SK-N-SH (cell line): ENCODE results near the gene CDKAL1. TPM values are rescaled to one million over a fixed set of nuclear protein-coding genes. Genes with fewer than 3 reads are reported as not detected.

Experiments
- CTCF ChIA-PET: fragments of 300-600, 350-600 bp; formaldehyde crosslinking; extraction: SDS; loops from one replicate; lab custom pipeline; 2021; lab: Yijun Ruan, JAX
- POLR2A ChIA-PET: fragments of 350-600 bp; sonication (Branson Sonifier 250); formaldehyde crosslinking; extraction: SDS; loops from one replicate; lab custom pipeline; 2020; ENCODE audit warnings: antibody characterized with exemption, inconsistent platforms; lab: Yijun Ruan, JAX
- DNase-seq: peaks from one replicate; pipeline ENCODE4 v3.0.0; 2012
- H2AFZ ChIP-seq: fragments of 200-600 bp; sonication (generic); 2 replicates; pipeline ENCODE4 v1.8.1; 2016; ENCODE audit warnings: antibody characterized with exemption, mild to moderate bottlenecking, low read depth
- H3F3A ChIP-seq: fragments of 200-600 bp; sonication (generic); replicated peaks from 2 replicates; pipeline ENCODE3; 2016; ENCODE audit warnings: antibody characterized with exemption, mild to moderate bottlenecking; ENCODE audit not compliant: insufficient read depth
- H3K27ac ChIP-seq, 2 experiments: fragments of 200-500 bp in 1 of 2; fragments of 200-600 bp in 1 of 2; sonication (Bioruptor generic) in 1 of 2; sonication (generic), shearing (Covaris generic) in 1 of 2; 2 replicates each; pipeline versions ENCODE4 v1.5.1 to v1.6.1; 2014 to 2016; ENCODE audit warnings: low read depth in 2 of 2, inconsistent platforms in 1 of 2, low read length in 1 of 2, mild to moderate bottlenecking in 1 of 2, mixed read lengths in 1 of 2
- H3K27me3 ChIP-seq: fragments of 200-600 bp; sonication (generic), shearing (Covaris generic); 2 replicates; pipeline ENCODE4 v1.6.1; 2016; ENCODE audit warnings: mixed run types; ENCODE audit not compliant: insufficient read depth
- H3K36me3 ChIP-seq, 2 experiments: fragments of 200-500 bp in 1 of 2; fragments of 200-600 bp in 1 of 2; sonication (Bioruptor generic) in 1 of 2; sonication (generic) in 1 of 2; replicated peaks in 1 of 2; 2 replicates each; pipeline versions ENCODE3 to v1.5.1; 2014 to 2016; ENCODE audit warnings: low read length in 1 of 2, mild to moderate bottlenecking in 1 of 2; ENCODE audit not compliant: insufficient read depth in 2 of 2, control insufficient read depth in 1 of 2
- H3K4me1 ChIP-seq, 2 experiments: fragments of 200-500 bp in 1 of 2; fragments of 200-600 bp in 1 of 2; sonication (Bioruptor generic) in 1 of 2; sonication (generic), shearing (Covaris generic) in 1 of 2; 2 replicates each; pipeline versions ENCODE4 v1.5.1 to v1.6.1; 2014 to 2016; ENCODE audit warnings: low read depth in 1 of 2, low read length in 1 of 2, mixed run types in 1 of 2; ENCODE audit not compliant: insufficient read depth in 2 of 2, control insufficient read depth in 1 of 2
- H3K4me2 ChIP-seq: fragments of 200-600 bp; sonication (generic), shearing (Covaris generic); 2 replicates; pipeline ENCODE4 v1.6.1; 2017; ENCODE audit warnings: mixed run types
- H3K4me3 ChIP-seq, 2 experiments: fragments of 200-500 bp in 1 of 2; fragments of 200-600 bp in 1 of 2; sonication (Bioruptor generic) in 1 of 2; sonication (generic), shearing (Covaris generic) in 1 of 2; 2 replicates each; pipeline versions ENCODE4 v1.5.1 to v1.8.1; 2014 to 2016; ENCODE audit warnings: low read depth in 2 of 2, inconsistent platforms in 1 of 2, low read length in 1 of 2, mild to moderate bottlenecking in 1 of 2, mixed read lengths in 1 of 2, moderate library complexity in 1 of 2
- H3K79me2 ChIP-seq: fragments of 200-600 bp; sonication (generic); 2 replicates; pipeline ENCODE4 v1.8.1; 2017; ENCODE audit warnings: mild to moderate bottlenecking; ENCODE audit not compliant: insufficient read depth
- H3K9ac ChIP-seq: fragments of 200-600 bp; sonication (generic); 2 replicates; pipeline ENCODE4 v1.6.1; 2017; ENCODE audit warnings: mixed run types
- H3K9me2 ChIP-seq: fragments of 200-600 bp; sonication (generic); 2 replicates; pipeline ENCODE4 v1.6.1; 2017; ENCODE audit warnings: mixed run types
- H3K9me3 ChIP-seq: fragments of 200-600 bp; sonication (generic); 2 replicates; pipeline ENCODE4 v1.6.1; 2017; ENCODE audit warnings: mixed run types, mild to moderate bottlenecking, moderate library complexity
- H4K20me1 ChIP-seq: fragments of 200-600 bp; sonication (generic); 2 replicates; pipeline ENCODE4 v1.6.1; 2017; ENCODE audit warnings: mild to moderate bottlenecking, mixed run types; ENCODE audit not compliant: insufficient read depth
- CTCF ChIP-seq: fragments of 200-600 bp; sonication (generic); IDR thresholded peaks from 2 replicates; pipeline ENCODE4 v1.6.1; 2017; ENCODE audit warnings: antibody characterized with exemption, mild to moderate bottlenecking, moderate library complexity
- FOXM1 ChIP-seq: IDR thresholded peaks from 2 replicates; pipeline ENCODE4 v1.4.0; 2012; ENCODE audit warnings: low read depth, mild to moderate bottlenecking
- MEF2A ChIP-seq: IDR thresholded peaks from 2 replicates; pipeline ENCODE4 v1.4.0; 2012; ENCODE audit warnings: low read depth, borderline replicate concordance
- REST ChIP-seq: IDR thresholded peaks from 2 replicates; pipeline ENCODE4 v1.6.1; 2012; ENCODE audit warnings: mild to moderate bottlenecking, low read depth, low read length, moderate library complexity
- RXRA ChIP-seq: IDR thresholded peaks from 2 replicates; pipeline ENCODE4 v1.4.0; 2012; ENCODE audit warnings: low read depth, mild to moderate bottlenecking, borderline replicate concordance
- SIN3A ChIP-seq: IDR thresholded peaks from 2 replicates; pipeline ENCODE4 v1.6.1; 2012; ENCODE audit warnings: low read depth, mild to moderate bottlenecking, low read length, moderate library complexity, borderline replicate concordance
- SMC3 ChIP-seq: IDR thresholded peaks from 2 replicates; pipeline ENCODE4 v1.6.1; 2012; ENCODE audit warnings: low read depth, low read length, improper control_type of control experiment
- YY1 ChIP-seq: IDR thresholded peaks from 2 replicates; pipeline ENCODE4 v1.4.0; 2012; ENCODE audit warnings: low read depth, mild to moderate bottlenecking
- WGBS: methylation state at CpG from one replicate; pipeline ENCODE4 v1.1.6; 2017; ENCODE audit warnings: low lambda C conversion rate; 5-methylcytosine and 5-hydroxymethylcytosine counted together
- polyA plus RNA-seq, 3 experiments: library from polyadenylated mRNA; depleted of rRNA; stranded (reverse); fragments of >200 nt; gene quantifications; 2 replicates each; pipeline ENCODE4 v1.2.3, GENCODE V29; 2012
- TF ChIP-seq, protein P1 (sequence below): IDR thresholded peaks from 2 replicates; pipeline ENCODE4 v1.4.0; 2012; ENCODE audit warnings: low read depth, borderline replicate concordance

Gene CDKAL1
- polyA plus RNA-seq, 1 of the 3 experiments (the other 2 are of a cell fraction), result 2.6 TPM

DNA sequence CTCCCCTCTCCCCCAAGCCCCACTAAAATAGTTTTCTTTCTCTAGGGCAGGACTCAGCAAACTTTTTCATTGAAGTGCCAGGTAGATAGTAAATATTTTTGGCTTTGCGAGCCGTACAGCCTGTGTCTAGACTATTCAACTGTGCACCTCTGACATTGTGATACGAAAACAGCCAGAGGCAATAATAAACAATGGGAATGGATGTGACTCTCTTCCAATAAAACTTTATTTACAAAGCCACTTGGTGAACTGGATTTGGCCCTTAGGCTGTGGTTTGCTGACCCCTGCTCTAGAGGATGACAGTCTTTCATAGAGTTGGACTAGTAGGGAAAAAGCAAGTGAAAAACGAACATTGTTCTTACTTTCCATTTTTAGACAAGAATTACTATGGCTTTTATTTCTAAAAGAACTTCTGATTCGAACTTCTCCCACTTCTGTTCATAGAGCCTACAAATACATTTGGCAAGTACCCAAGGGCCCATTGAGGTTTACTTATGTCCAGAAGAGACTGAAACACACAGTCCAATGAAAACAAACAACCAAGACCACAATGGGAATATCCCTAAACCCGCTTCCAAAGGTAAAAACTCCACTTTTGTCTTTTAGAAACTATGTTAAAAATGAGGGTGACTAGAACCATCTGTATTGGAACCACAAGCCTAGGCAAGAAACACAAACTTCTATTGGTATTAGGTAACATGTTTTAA, 46.4 kb upstream of the CDKAL1 start:
- H3K36me3 ChIP-seq, result peaks cover 71 to 76% of the 10 kb centered on the region in 2 experiments

More for the DNA sequence above, 46.4 kb upstream of the CDKAL1 start:
- CTCF ChIA-PET, result no interaction called here
- Histone ChIP-seq H3K4me3 (no peak overlapping the region), H3K79me2 (peaks cover 17% of the 10 kb centered on the region; the same call in 1 of the 2 replicates), H3F3A (peaks cover 8% of the 10 kb centered on the region), H2AFZ (no peak overlapping the region), H3K9me3 (no peaks in the 10 kb centered on the region), H3K4me1 (peaks cover 0 to 5% of the 10 kb centered on the region in 2 experiments; a peak in 1 of 4 replicates), H3K4me2 (no peak overlapping the region), H4K20me1 (no peaks in the 10 kb centered on the region), H3K9me2 (no peaks in the 10 kb centered on the region), H3K27me3 (no peaks in the 10 kb centered on the region)
- POLR2A ChIA-PET, result no interaction called here
- DNase-seq, result no peak
- 94% methylated on average over 6 of the region's 6 CpGs for WGBS
- TF ChIP-seq, protein P1, sequence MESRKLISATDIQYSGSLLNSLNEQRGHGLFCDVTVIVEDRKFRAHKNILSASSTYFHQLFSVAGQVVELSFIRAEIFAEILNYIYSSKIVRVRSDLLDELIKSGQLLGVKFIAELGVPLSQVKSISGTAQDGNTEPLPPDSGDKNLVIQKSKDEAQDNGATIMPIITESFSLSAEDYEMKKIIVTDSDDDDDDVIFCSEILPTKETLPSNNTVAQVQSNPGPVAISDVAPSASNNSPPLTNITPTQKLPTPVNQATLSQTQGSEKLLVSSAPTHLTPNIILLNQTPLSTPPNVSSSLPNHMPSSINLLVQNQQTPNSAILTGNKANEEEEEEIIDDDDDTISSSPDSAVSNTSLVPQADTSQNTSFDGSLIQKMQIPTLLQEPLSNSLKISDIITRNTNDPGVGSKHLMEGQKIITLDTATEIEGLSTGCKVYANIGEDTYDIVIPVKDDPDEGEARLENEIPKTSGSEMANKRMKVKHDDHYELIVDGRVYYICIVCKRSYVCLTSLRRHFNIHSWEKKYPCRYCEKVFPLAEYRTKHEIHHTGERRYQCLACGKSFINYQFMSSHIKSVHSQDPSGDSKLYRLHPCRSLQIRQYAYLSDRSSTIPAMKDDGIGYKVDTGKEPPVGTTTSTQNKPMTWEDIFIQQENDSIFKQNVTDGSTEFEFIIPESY, result no peak
- TF ChIP-seq CTCF (no peak), FOXM1 (no peak), SIN3A (no peak), REST (no peak), RXRA (no peak), YY1 (no peak), SMC3 (no peak), MEF2A (no peak)
- TF ChIP-seq, all 33 proteins: peak for 0
- Histone ChIP-seq H3K27ac (no peak overlapping the region), H3K9ac (no peak overlapping the region)
